Measurements from ENCODE around the gene KMO.

KMO gene

DNA sequence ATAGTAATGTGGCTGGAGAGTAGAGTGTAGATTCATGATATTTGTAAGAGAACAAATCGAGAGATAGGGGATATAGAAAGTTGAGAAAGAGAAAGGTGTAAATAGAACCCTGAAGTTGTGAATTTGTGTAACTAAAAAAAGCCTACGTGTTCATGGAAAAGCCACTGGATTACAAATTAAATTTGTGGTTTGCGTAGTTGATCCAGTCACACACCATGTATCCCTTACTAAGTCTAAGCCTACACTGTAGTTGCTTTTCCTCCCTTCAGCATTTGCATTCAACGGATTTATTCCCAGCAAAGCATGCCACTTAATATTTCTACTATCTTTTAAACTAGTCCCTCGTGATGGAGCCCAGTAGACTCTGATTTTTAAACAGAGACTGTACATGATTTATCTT, 24.9 kb downstream of the KMO start:
- H3K4me1 Mint-ChIP-seq (ENCODE audit: low read depth), result peaks cover 8% of the 10 kb centered on the region
- no peak overlapping the region for H3K4me3 Mint-ChIP-seq
- no peaks in the 10 kb centered on the region for H3K36me3 Mint-ChIP-seq (ENCODE audit: low read depth)
- no peak for DNase-seq
- no peak overlapping the region for H3K27ac Mint-ChIP-seq
- H3K27me3 Mint-ChIP-seq, result peaks cover 5% of the 10 kb centered on the region
- peaks cover 2% of the 10 kb centered on the region for H3K9me3 Mint-ChIP-seq

DNA sequence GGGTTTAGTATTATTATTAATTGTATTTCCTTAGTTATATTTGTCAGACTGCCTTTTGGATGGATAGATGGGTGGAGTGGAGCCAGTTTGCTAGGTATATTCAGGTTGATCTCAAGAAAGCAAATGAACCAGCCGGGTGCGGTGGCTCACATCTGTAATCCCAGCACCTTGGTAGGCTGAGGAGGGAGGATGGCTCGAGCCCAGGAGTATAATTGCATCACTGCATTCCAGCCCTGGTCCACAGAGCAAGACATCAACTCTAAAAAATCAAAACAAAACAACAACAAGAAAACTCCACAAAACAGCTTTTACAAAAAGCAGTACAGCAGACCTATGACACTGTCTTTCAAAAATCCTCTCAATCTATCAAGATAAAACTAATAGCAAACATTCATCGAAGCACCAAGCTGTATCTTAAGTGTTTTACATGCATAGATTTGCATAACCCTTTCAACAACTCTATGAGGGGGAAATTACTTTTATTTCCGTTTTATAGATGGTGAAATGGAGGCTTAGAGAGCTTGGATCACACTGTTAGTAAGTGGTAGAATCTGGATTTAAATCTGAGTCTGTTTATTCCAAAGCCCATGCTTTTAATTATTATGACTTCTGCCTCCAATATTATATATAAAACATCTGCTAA, 25.5 kb downstream of the KMO start:
- Mint-ChIP-seq H3K36me3 (ENCODE audit: low read depth) (no peaks in the 10 kb centered on the region), H3K4me1 (ENCODE audit: low read depth) (peaks cover 1% of the 10 kb centered on the region), H3K9me3 (peaks cover under 1% of the 10 kb centered on the region), H3K27me3 (peaks cover 5% of the 10 kb centered on the region), H3K27ac (no peak overlapping the region), H3K4me3 (no peak overlapping the region)
- DNase-seq, result no peak

DNA sequence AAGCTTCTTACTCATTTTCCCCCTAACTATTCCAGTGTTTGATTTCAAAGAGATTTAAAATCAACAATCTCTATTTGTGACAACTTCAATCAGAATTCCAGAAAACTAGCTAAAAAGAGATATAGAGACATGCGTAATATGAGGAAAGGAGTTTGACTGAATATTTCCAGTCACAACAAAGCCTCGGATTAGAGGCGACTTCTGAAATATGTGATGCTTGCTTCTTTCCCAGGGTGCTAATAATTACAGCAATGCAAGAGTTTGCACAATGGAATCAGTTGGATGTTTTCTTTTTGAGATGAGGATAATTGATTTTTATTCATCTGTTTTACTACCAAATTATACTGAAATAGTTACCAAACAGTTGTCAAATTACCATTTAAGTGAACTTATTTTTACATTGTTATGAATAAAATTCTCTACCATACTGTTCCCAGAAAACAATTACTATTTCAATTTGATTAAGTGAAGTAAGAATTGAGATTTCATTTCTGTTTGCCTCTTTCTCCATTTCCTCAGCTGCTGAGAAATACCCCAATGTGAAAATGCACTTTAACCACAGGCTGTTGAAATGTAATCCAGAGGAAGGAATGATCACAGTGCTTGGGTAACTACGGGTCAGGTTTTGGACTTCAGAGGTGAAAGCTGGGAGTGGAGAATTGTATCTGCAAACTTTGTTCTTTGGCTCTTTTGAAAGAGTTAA, 28.1 kb downstream of the KMO start:
- no peak for DNase-seq
- no peaks in the 10 kb centered on the region for H3K9me3 Mint-ChIP-seq
- no peaks in the 10 kb centered on the region for H3K4me1 Mint-ChIP-seq (ENCODE audit: low read depth)
- H3K4me3 Mint-ChIP-seq, result no peak overlapping the region
- peaks cover 5% of the 10 kb centered on the region for H3K27me3 Mint-ChIP-seq
- no peak overlapping the region for H3K27ac Mint-ChIP-seq
- no peaks in the 10 kb centered on the region for H3K36me3 Mint-ChIP-seq (ENCODE audit: low read depth)

DNA sequence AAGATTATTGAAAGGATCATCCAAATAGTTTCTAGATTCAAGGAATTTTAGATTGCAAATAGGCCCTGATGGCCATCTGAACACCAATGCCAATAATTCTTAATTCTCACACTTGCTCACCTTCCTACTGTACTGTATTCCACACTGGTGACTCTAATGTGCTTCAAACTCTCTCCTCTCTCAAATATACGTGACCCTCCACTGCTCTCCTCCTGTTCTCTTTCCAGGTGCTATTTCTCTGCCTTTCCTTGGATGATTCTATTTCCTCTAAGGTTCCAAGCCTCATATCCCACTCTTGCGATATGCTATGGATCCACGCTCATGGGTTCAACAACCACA, 28.6 kb downstream of the KMO start:
- Mint-ChIP-seq H3K4me3 (no peak overlapping the region), H3K4me1 (ENCODE audit: low read depth) (no peaks in the 10 kb centered on the region), H3K36me3 (ENCODE audit: low read depth) (no peaks in the 10 kb centered on the region), H3K27ac (no peak overlapping the region), H3K27me3 (peaks cover 5% of the 10 kb centered on the region), H3K9me3 (no peaks in the 10 kb centered on the region)
- no peak for DNase-seq

DNA sequence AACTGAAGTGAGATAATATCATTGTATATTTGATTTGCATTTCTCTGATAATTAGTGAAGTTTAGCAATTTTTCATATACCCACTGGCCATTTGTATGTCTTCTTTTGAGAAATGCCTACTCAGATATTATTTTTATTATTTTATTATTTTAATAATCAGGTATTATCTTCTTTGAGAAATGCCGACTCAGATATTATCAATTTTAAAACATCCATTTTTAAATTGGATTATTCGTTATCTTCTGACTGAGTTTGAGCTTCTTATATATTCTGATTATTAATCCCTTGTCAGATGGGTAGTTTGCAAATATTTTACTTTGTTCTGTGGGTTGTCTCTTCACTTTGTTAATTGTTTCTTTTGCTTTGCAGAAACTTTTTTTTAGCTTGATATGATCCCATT, 37.7 kb downstream of the KMO start:
- Mint-ChIP-seq H3K9me3 (no peaks in the 10 kb centered on the region), H3K4me3 (no peak overlapping the region), H3K4me1 (ENCODE audit: low read depth) (no peaks in the 10 kb centered on the region), H3K27me3 (peaks cover 13% of the 10 kb centered on the region), H3K27ac (no peak overlapping the region), H3K36me3 (ENCODE audit: low read depth) (no peaks in the 10 kb centered on the region)
- no peak for DNase-seq

- Mint-ChIP-seq H3K9me3 (peaks cover 14% of the 10 kb centered on the region), H3K4me3 (no peak overlapping the region), H3K27me3 (peaks cover 35% of the 10 kb centered on the region), H3K36me3 (ENCODE audit: low read depth) (no peaks in the 10 kb centered on the region), H3K27ac (no peak overlapping the region), H3K4me1 (ENCODE audit: low read depth) (no peaks in the 10 kb centered on the region)
- DNase-seq, result no peak
Measured at GRCh38 chr1:241574154-241574553, 42.0 kb downstream of the KMO start.

- DNase-seq, result no peak
- Mint-ChIP-seq H3K4me3 (no peak overlapping the region), H3K36me3 (ENCODE audit: low read depth) (no peaks in the 10 kb centered on the region), H3K27me3 (peaks cover 34% of the 10 kb centered on the region), H3K4me1 (ENCODE audit: low read depth) (no peaks in the 10 kb centered on the region), H3K27ac (no peak overlapping the region), H3K9me3 (peaks cover 14% of the 10 kb centered on the region)
Measured at GRCh38 chr1:241579434-241579833, 47.3 kb downstream of the KMO start.

DNA sequence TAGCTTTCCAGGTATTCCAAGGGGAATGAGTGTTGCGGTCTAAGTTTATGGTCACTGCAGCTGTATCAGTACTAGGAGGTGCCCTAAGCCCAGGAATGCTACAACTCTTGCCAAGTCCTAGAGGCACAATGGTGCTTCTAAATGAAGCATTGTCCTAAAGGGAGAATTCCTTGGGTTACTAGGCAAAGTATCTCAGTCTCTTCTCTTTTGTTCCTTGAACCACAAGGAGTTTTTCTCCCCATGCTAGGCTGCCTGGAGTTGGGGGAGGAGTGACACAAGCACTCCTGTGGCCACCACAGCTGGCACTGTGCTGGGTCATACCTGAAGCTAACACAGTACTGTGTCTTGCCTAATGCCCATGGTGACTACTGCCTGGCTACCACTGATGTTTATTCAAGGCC, 50.7 kb downstream of the KMO start:
- no peak overlapping the region for H3K4me3 Mint-ChIP-seq
- no peak for DNase-seq
- H3K36me3 Mint-ChIP-seq (ENCODE audit: low read depth), result no peaks in the 10 kb centered on the region
- H3K27me3 Mint-ChIP-seq, result peaks cover 17% of the 10 kb centered on the region
- no peak overlapping the region for H3K27ac Mint-ChIP-seq
- no peaks in the 10 kb centered on the region for H3K4me1 Mint-ChIP-seq (ENCODE audit: low read depth)
- H3K9me3 Mint-ChIP-seq, result no peaks in the 10 kb centered on the region

GRCh38 chr1:241586905-241587512, 54.8 kb downstream of the KMO start:
- Mint-ChIP-seq H3K36me3 (ENCODE audit: low read depth) (no peaks in the 10 kb centered on the region), H3K9me3 (no peaks in the 10 kb centered on the region), H3K4me1 (ENCODE audit: low read depth) (peaks cover 13% of the 10 kb centered on the region), H3K27ac (no peak overlapping the region), H3K4me3 (no peak overlapping the region), H3K27me3 (no peaks in the 10 kb centered on the region)
- no peak for DNase-seq

DNA sequence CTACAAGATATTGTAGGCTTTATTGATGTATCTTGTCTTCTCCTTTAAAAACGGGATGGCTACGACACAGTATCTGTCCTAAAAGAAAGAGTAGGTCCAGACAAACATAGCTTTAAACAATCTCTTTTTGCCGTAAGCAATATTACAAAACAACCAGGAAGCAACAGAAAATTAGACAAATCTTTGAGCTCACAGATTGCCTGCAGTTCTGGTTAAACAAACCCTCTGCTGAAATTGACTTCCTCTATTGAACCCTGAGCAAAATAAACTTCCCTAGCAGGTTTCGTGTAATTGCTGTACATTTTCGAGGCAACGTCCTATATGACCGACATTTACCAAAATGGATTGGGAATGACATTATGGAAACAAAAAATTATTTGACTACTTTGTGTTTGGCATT, 57.3 kb downstream of the KMO start:
- no peaks in the 10 kb centered on the region for H3K27me3 Mint-ChIP-seq
- DNase-seq, result no peak
- H3K9me3 Mint-ChIP-seq, result no peaks in the 10 kb centered on the region
- H3K27ac Mint-ChIP-seq, result no peak overlapping the region
- H3K36me3 Mint-ChIP-seq (ENCODE audit: low read depth), result peaks cover 7% of the 10 kb centered on the region
- no peak overlapping the region for H3K4me3 Mint-ChIP-seq
- peaks cover 30% of the 10 kb centered on the region for H3K4me1 Mint-ChIP-seq (ENCODE audit: low read depth)

DNA sequence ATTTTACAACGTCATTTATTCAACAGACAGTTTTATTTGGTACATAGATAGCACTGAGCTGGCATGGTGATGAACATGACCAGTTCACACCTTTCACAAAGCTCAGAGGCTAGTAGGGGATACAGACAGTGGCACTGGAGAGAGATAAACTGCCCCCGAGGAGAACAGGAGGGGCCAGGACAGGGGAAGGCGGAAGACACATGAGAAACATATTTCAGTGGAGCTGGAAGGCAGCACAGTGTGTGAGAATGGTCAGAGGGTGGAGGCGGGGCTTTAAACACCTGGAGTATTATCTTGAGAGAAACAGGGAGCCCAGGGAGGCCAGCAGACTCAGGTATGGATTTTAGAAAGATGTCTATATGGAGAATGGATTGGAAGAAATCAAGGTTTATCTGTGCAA, 58.5 kb downstream of the KMO start:
- peak overlapping the region; percentile 18 for H3K27ac Mint-ChIP-seq
- peaks cover 30% of the 10 kb centered on the region for H3K4me1 Mint-ChIP-seq (ENCODE audit: low read depth)
- no peaks in the 10 kb centered on the region for H3K27me3 Mint-ChIP-seq
- H3K36me3 Mint-ChIP-seq (ENCODE audit: low read depth), result peaks cover 13% of the 10 kb centered on the region
- no peak overlapping the region for H3K4me3 Mint-ChIP-seq
- H3K9me3 Mint-ChIP-seq, result no peaks in the 10 kb centered on the region
- no peak for DNase-seq

GRCh38 chr1:241591317-241591716, 59.1 kb downstream of the KMO start:
- Mint-ChIP-seq H3K27ac (peak overlapping the region; percentile 87), H3K27me3 (no peaks in the 10 kb centered on the region), H3K36me3 (ENCODE audit: low read depth) (peaks cover 17% of the 10 kb centered on the region), H3K9me3 (no peaks in the 10 kb centered on the region), H3K4me3 (no peak overlapping the region), H3K4me1 (ENCODE audit: low read depth) (peaks cover 30% of the 10 kb centered on the region)
- no peak for DNase-seq

- H3K36me3 Mint-ChIP-seq (ENCODE audit: low read depth), result peaks cover 18% of the 10 kb centered on the region
- peaks cover 30% of the 10 kb centered on the region for H3K4me1 Mint-ChIP-seq (ENCODE audit: low read depth)
- H3K27me3 Mint-ChIP-seq, result no peaks in the 10 kb centered on the region
- no peaks in the 10 kb centered on the region for H3K9me3 Mint-ChIP-seq
- H3K27ac Mint-ChIP-seq, result peak overlapping the region; percentile 87
- H3K4me3 Mint-ChIP-seq, result no peak overlapping the region
- DNase-seq, result no peak
Measured at GRCh38 chr1:241591736-241592135, 59.6 kb downstream of the KMO start.

- Mint-ChIP-seq H3K9me3 (no peaks in the 10 kb centered on the region), H3K27me3 (no peaks in the 10 kb centered on the region), H3K4me1 (ENCODE audit: low read depth) (peaks cover 30% of the 10 kb centered on the region), H3K27ac (peak overlapping the region; percentile 87), H3K4me3 (no peak overlapping the region), H3K36me3 (ENCODE audit: low read depth) (peaks cover 22% of the 10 kb centered on the region)
- DNase-seq, result no peak
Measured at GRCh38 chr1:241592273-241592958, 60.2 kb downstream of the KMO start.

GRCh38 chr1:241593186-241593585, 61.0 kb downstream of the KMO start:
- no peak for DNase-seq
- Mint-ChIP-seq H3K9me3 (no peaks in the 10 kb centered on the region), H3K36me3 (ENCODE audit: low read depth) (peaks cover 23% of the 10 kb centered on the region), H3K27ac (peak overlapping the region; percentile 87), H3K4me1 (ENCODE audit: low read depth) (peaks cover 30% of the 10 kb centered on the region), H3K27me3 (no peaks in the 10 kb centered on the region), H3K4me3 (no peak overlapping the region)
